ENCODE measurements around the gene TCL1A.

GRCh38 chr14:95701846-95702221 lies 12.1 kb downstream of the TCL1A start:
- TF ChIP-seq SIN3A (IDR thresholded peaks at IDR 0.05; ENCODE audit: borderline replicate concordance, insufficient read depth, low read depth, low read length) (no peak), POLR2AphosphoS5 (IDR thresholded peaks at IDR 0.05; ENCODE audit: low read depth, low read length) (no peak)
- TF ChIP-seq, protein P1, sequence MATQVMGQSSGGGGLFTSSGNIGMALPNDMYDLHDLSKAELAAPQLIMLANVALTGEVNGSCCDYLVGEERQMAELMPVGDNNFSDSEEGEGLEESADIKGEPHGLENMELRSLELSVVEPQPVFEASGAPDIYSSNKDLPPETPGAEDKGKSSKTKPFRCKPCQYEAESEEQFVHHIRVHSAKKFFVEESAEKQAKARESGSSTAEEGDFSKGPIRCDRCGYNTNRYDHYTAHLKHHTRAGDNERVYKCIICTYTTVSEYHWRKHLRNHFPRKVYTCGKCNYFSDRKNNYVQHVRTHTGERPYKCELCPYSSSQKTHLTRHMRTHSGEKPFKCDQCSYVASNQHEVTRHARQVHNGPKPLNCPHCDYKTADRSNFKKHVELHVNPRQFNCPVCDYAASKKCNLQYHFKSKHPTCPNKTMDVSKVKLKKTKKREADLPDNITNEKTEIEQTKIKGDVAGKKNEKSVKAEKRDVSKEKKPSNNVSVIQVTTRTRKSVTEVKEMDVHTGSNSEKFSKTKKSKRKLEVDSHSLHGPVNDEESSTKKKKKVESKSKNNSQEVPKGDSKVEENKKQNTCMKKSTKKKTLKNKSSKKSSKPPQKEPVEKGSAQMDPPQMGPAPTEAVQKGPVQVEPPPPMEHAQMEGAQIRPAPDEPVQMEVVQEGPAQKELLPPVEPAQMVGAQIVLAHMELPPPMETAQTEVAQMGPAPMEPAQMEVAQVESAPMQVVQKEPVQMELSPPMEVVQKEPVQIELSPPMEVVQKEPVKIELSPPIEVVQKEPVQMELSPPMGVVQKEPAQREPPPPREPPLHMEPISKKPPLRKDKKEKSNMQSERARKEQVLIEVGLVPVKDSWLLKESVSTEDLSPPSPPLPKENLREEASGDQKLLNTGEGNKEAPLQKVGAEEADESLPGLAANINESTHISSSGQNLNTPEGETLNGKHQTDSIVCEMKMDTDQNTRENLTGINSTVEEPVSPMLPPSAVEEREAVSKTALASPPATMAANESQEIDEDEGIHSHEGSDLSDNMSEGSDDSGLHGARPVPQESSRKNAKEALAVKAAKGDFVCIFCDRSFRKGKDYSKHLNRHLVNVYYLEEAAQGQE (IDR thresholded peaks at IDR 0.05; ENCODE audit: insufficient read depth in 1 of 2, low read depth in 2 of 2, low read length in 1 of 2) = no peak
- TF ChIP-seq, protein P2, sequence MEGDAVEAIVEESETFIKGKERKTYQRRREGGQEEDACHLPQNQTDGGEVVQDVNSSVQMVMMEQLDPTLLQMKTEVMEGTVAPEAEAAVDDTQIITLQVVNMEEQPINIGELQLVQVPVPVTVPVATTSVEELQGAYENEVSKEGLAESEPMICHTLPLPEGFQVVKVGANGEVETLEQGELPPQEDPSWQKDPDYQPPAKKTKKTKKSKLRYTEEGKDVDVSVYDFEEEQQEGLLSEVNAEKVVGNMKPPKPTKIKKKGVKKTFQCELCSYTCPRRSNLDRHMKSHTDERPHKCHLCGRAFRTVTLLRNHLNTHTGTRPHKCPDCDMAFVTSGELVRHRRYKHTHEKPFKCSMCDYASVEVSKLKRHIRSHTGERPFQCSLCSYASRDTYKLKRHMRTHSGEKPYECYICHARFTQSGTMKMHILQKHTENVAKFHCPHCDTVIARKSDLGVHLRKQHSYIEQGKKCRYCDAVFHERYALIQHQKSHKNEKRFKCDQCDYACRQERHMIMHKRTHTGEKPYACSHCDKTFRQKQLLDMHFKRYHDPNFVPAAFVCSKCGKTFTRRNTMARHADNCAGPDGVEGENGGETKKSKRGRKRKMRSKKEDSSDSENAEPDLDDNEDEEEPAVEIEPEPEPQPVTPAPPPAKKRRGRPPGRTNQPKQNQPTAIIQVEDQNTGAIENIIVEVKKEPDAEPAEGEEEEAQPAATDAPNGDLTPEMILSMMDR (IDR thresholded peaks at IDR 0.05) = no peak

Measured in Panc1 (cell line).